ENCODE data around the gene LIPN. TPM values are rescaled to one million over a fixed set of nuclear protein-coding genes. Genes with fewer than 3 reads are reported as not detected.
"Not testable (repeated sequence)": the region's sequence is repeated elsewhere in the genome, so short reads cannot be mapped to it uniquely, and the experiment has no call there.

LIPN gene
- total RNA-seq, 1 experiment from 2014 or later: not detected

DNA sequence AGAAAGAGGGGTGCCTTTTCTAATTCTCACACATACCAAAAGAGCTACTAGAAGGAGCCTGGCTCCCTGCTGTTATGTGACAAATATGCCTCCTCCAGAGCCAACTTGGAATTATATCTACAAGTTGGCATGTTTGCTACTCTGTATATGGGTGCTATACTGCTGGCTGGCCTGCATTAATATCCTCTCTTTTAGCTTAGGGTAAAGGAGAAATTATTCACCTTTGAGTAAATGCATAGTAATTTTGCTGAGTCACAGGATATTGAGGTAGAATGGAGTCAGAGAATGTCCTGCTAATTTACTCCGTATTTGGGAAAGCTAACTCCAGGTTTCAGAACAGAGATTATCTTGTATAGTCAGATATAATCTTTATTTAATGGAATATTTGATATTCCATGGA lies 24.2 kb upstream of the LIPN start:
- Mint-ChIP-seq H3K4me3 (no peak overlapping the region), H3K9me3 (no peaks in the 10 kb centered on the region), H3K27me3 (ENCODE audit: low read depth) (peaks cover 2% of the 10 kb centered on the region; the same call in 1 of the 2 replicates), H3K27ac (no peak overlapping the region), H3K4me1 (peaks cover 6% of the 10 kb centered on the region in 2 experiments), H3K36me3 (ENCODE audit: insufficient read depth in 1 of 3, low read depth in 3 of 3) (no peaks in the 10 kb centered on the region)
- no CpG with 5 or more reads among the region's 1 CpG for WGBS (ENCODE audit: extremely low coverage, insufficient read length, low lambda C conversion rate)
- TF ChIP-seq, protein P1, sequence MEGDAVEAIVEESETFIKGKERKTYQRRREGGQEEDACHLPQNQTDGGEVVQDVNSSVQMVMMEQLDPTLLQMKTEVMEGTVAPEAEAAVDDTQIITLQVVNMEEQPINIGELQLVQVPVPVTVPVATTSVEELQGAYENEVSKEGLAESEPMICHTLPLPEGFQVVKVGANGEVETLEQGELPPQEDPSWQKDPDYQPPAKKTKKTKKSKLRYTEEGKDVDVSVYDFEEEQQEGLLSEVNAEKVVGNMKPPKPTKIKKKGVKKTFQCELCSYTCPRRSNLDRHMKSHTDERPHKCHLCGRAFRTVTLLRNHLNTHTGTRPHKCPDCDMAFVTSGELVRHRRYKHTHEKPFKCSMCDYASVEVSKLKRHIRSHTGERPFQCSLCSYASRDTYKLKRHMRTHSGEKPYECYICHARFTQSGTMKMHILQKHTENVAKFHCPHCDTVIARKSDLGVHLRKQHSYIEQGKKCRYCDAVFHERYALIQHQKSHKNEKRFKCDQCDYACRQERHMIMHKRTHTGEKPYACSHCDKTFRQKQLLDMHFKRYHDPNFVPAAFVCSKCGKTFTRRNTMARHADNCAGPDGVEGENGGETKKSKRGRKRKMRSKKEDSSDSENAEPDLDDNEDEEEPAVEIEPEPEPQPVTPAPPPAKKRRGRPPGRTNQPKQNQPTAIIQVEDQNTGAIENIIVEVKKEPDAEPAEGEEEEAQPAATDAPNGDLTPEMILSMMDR (conservative IDR thresholded peaks at IDR 0.05): no peak
- Histone ChIP-seq H2BK20ac (ENCODE audit: low read depth, low read length, poor library complexity, severe bottlenecking) (no peak overlapping the region), H3K9me3 (ENCODE audit: control insufficient read depth, low read depth, low read length) (no peaks in the 10 kb centered on the region), H2BK12ac (ENCODE audit: insufficient read length, low read depth, low read length) (no peak overlapping the region), H3K27ac (ENCODE audit: insufficient read length, low read depth, low read length) (no peak overlapping the region), H2BK120ac (ENCODE audit: low read depth, low read length, poor library complexity, severe bottlenecking) (no peak overlapping the region), H3K27me3 (ENCODE audit: insufficient read depth, low read length) (no peaks in the 10 kb centered on the region), H4K5ac (ENCODE audit: insufficient read length, low read depth, low read length) (no peak overlapping the region), H3K9ac (ENCODE audit: extremely low read depth, insufficient read length, low read length) (no peak overlapping the region), H3K23me2 (ENCODE audit: insufficient read length, low read depth, low read length, poor library complexity, severe bottlenecking) (no peaks in the 10 kb centered on the region), H3K4me1 (ENCODE audit: insufficient read depth, low read length) (no peaks in the 10 kb centered on the region), H3K56ac (ENCODE audit: insufficient read length, low read depth, low read length) (no peak overlapping the region), H2BK15ac (ENCODE audit: low read depth, low read length) (no peak overlapping the region), H4K91ac (ENCODE audit: insufficient read length, low read depth, low read length) (no peak overlapping the region), H3K79me2 (ENCODE audit: insufficient read depth, low read length) (no peaks in the 10 kb centered on the region), H4K20me1 (ENCODE audit: control insufficient read depth, insufficient read depth, insufficient read length) (no peaks in the 10 kb centered on the region), H2BK5ac (ENCODE audit: insufficient read length, low read length) (no peak overlapping the region), H3K23ac (ENCODE audit: insufficient read length, low read depth, low read length) (no peak overlapping the region), H3K79me1 (ENCODE audit: insufficient read depth, low read depth, low read length, poor library complexity, severe bottlenecking) (no peaks in the 10 kb centered on the region), H4K8ac (replicated peaks; ENCODE audit: insufficient read length, low read depth, low read length) (no peak overlapping the region), H3K18ac (ENCODE audit: insufficient read length, low read depth, low read length) (no peak overlapping the region), H2AFZ (ENCODE audit: low read length) (no peak overlapping the region), H3K4me2 (ENCODE audit: insufficient read depth, insufficient read length, low read length) (no peak overlapping the region), H3T11ph (ENCODE audit: low read length) (no peak overlapping the region), H3K4ac (ENCODE audit: low read depth, low read length) (no peak overlapping the region), H2AK5ac (ENCODE audit: insufficient read length, low read length) (no peak overlapping the region), H3K14ac (ENCODE audit: insufficient read depth, low read length) (no peak overlapping the region)
- no peak for DNase-seq

DNA sequence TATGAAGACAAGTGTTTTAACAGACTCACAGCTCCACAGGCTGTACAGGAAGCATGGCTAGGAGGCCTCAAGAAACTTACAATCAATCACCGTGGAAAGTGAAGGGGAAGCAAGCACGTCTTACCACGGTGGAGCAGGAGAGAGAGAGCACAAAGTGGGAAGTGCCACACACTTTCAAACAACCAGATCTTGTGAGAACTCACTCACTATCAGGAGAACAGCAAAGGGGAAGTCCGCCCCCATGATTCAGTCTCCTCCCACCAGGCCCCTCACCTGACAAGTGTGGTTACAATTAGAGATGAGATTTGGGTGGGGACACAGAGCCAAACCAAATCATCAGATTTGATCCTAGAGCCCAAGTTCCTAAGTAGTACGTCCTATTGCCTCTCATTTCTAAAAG lies 17.9 kb upstream of the LIPN start:
- not testable (repeated sequence) for H3K56ac ChIP-seq (ENCODE audit: insufficient read length, low read depth, low read length); H2AFZ ChIP-seq (ENCODE audit: low read length); H3K9me3 ChIP-seq (ENCODE audit: control insufficient read depth, low read depth, low read length); DNase-seq; H4K91ac ChIP-seq (ENCODE audit: insufficient read length, low read depth, low read length); H2BK120ac ChIP-seq (ENCODE audit: low read depth, low read length, poor library complexity, severe bottlenecking); H3K79me2 ChIP-seq (ENCODE audit: insufficient read depth, low read length); H3K23ac ChIP-seq (ENCODE audit: insufficient read length, low read depth, low read length); H4K5ac ChIP-seq (ENCODE audit: insufficient read length, low read depth, low read length); H3K4me2 ChIP-seq (ENCODE audit: insufficient read depth, insufficient read length, low read length); H4K8ac ChIP-seq (replicated peaks; ENCODE audit: insufficient read length, low read depth, low read length); H3K23me2 ChIP-seq (ENCODE audit: insufficient read length, low read depth, low read length, poor library complexity, severe bottlenecking); H3K27me3 Mint-ChIP-seq (ENCODE audit: low read depth); H4K20me1 ChIP-seq (ENCODE audit: control insufficient read depth, insufficient read depth, insufficient read length); H3K36me3 Mint-ChIP-seq (ENCODE audit: insufficient read depth in 1 of 3, low read depth in 3 of 3); H3K4me3 Mint-ChIP-seq; H3K4me1 ChIP-seq (ENCODE audit: insufficient read depth, low read length); H3K14ac ChIP-seq (ENCODE audit: insufficient read depth, low read length); H3K27ac ChIP-seq (ENCODE audit: insufficient read length, low read depth, low read length); H3K9me3 Mint-ChIP-seq; H3K27me3 ChIP-seq (ENCODE audit: insufficient read depth, low read length); H3K27ac Mint-ChIP-seq; H3T11ph ChIP-seq (ENCODE audit: low read length); H3K4me1 Mint-ChIP-seq; H2AK5ac ChIP-seq (ENCODE audit: insufficient read length, low read length); H3K79me1 ChIP-seq (ENCODE audit: insufficient read depth, low read depth, low read length, poor library complexity, severe bottlenecking); H2BK12ac ChIP-seq (ENCODE audit: insufficient read length, low read depth, low read length); H2BK5ac ChIP-seq (ENCODE audit: insufficient read length, low read length); H3K4ac ChIP-seq (ENCODE audit: low read depth, low read length); H3K9ac ChIP-seq (ENCODE audit: extremely low read depth, insufficient read length, low read length); H2BK20ac ChIP-seq (ENCODE audit: low read depth, low read length, poor library complexity, severe bottlenecking); H2BK15ac ChIP-seq (ENCODE audit: low read depth, low read length); H3K18ac ChIP-seq (ENCODE audit: insufficient read length, low read depth, low read length)
- no CpG with 5 or more reads among the region's 5 CpGs for WGBS (ENCODE audit: extremely low coverage, insufficient read length, low lambda C conversion rate)
